GM21717 (cell line): ENCODE data around the gene SIRT6.
"Not testable (repeated sequence)": the region's sequence is repeated elsewhere in the genome, so short reads cannot be mapped to it uniquely, and the experiment has no call there.

ENCODE experiments used
- ATAC-seq: cut with Tn5 transposase; IDR thresholded peaks from one replicate; pipeline ENCODE4 v1.9.1; 2021; ENCODE audit warnings: mild to moderate bottlenecking, moderate library complexity; ENCODE audit not compliant: unreplicated experiment

Gene SIRT6

GRCh38 chr19:4182084-4182810 lies at the start of gene SIRT6, which contains the start of gene ANKRD24:
Gene SIRT6 (minus strand): TSS chr19:4182563. CDS start chr19:4182539, 24 bp downstream.
Gene ANKRD24 (plus strand): TSS chr19:4182689. CDS start chr19:4186426, 3,737 bp downstream.
- ATAC-seq = no peak

GRCh38 chr19:4232139-4232538 lies 49.8 kb upstream of the SIRT6 start:
- not testable (repeated sequence) for ATAC-seq

- not testable (repeated sequence) for ATAC-seq
Observed at GRCh38 chr19:4231521-4231920, 49.2 kb upstream of the SIRT6 start.

- ATAC-seq = not testable (repeated sequence)
Observed at GRCh38 chr19:4230237-4230636, 47.9 kb upstream of the SIRT6 start.

- ATAC-seq = peak; percentile 41
Observed at GRCh38 chr19:4229179-4229931, 47.0 kb upstream of the SIRT6 start, which contains the start of gene EBI3. Gene EBI3 (plus strand): TSS chr19:4229523. CDS start chr19:4229551, 28 bp downstream.

- no peak for ATAC-seq
Observed at GRCh38 chr19:4228765-4229178, 46.4 kb upstream of the SIRT6 start.

GRCh38 chr19:4227771-4228170 lies 45.4 kb upstream of the SIRT6 start:
- no peak for ATAC-seq

- no peak for ATAC-seq
Observed at GRCh38 chr19:4225885-4226284, 43.5 kb upstream of the SIRT6 start.

GRCh38 chr19:4224470-4224869 lies 42.1 kb upstream of the SIRT6 start:
- no peak for ATAC-seq

GRCh38 chr19:4220188-4220587 lies 37.8 kb upstream of the SIRT6 start:
- ATAC-seq = no peak

- not testable (repeated sequence) for ATAC-seq
Observed at GRCh38 chr19:4218523-4218922, 36.2 kb upstream of the SIRT6 start.

- no peak for ATAC-seq
Observed at GRCh38 chr19:4217429-4218264, 35.3 kb upstream of the SIRT6 start.

- ATAC-seq = no peak
Observed at GRCh38 chr19:4216846-4217245, 34.5 kb upstream of the SIRT6 start.

- no peak for ATAC-seq
Observed at GRCh38 chr19:4215807-4216206, 33.4 kb upstream of the SIRT6 start.

GRCh38 chr19:4213116-4213515 lies 30.8 kb upstream of the SIRT6 start:
- ATAC-seq = no peak

GRCh38 chr19:4210166-4210731 lies 27.9 kb upstream of the SIRT6 start:
- no peak for ATAC-seq

GRCh38 chr19:4208385-4209094 lies 26.2 kb upstream of the SIRT6 start:
- no peak for ATAC-seq

GRCh38 chr19:4206818-4207484 lies 24.6 kb upstream of the SIRT6 start:
- ATAC-seq = no peak

- ATAC-seq = no peak
Observed at GRCh38 chr19:4201798-4202197, 19.4 kb upstream of the SIRT6 start.
